Ishikawa (cell line): ENCODE measurements around the gene ITCH.

ENCODE experiments used
- CREB1 ChIP-seq: IDR thresholded peaks from 2 replicates; pipeline ENCODE4 v1.6.1; 2012; ENCODE audit warnings: low read depth
- EGR1 ChIP-seq: IDR thresholded peaks from 2 replicates; pipeline ENCODE4 v1.6.1; 2012
- EP300 ChIP-seq: IDR thresholded peaks from 2 replicates; pipeline ENCODE4 v1.6.1; 2012; ENCODE audit warnings: borderline replicate concordance
- FOXM1 ChIP-seq: IDR thresholded peaks from 2 replicates; pipeline ENCODE4 v1.6.1; 2012; ENCODE audit warnings: low read depth, borderline replicate concordance
- RAD21 ChIP-seq: IDR thresholded peaks from 2 replicates; pipeline ENCODE4 v1.6.1; 2012; ENCODE audit warnings: low read depth
- REST ChIP-seq: IDR thresholded peaks from 2 replicates; pipeline ENCODE4 v1.6.1; 2012; ENCODE audit warnings: low read depth, mild to moderate bottlenecking
- TAF1 ChIP-seq: IDR thresholded peaks from 2 replicates; pipeline ENCODE4 v1.6.1; 2012; ENCODE audit warnings: low read depth, mild to moderate bottlenecking
- TCF12 ChIP-seq: IDR thresholded peaks from 2 replicates; pipeline ENCODE4 v1.6.1; 2012; ENCODE audit warnings: low read depth
- TEAD4 ChIP-seq: IDR thresholded peaks from 2 replicates; pipeline ENCODE4 v1.6.1; 2012
- USF1 ChIP-seq: IDR thresholded peaks from 2 replicates; pipeline ENCODE4 v1.6.1; 2012
- YY1 ChIP-seq: IDR thresholded peaks from 2 replicates; pipeline ENCODE4 v1.6.1; 2012; ENCODE audit warnings: low read depth
- ZBTB7A ChIP-seq: IDR thresholded peaks from 2 replicates; pipeline ENCODE4 v1.6.1; 2012; ENCODE audit warnings: low read depth

GRCh38 chr20:34347571-34347970 is 15.5 kb upstream of the ITCH start:
- TF ChIP-seq CREB1 (no peak), YY1 (no peak), RAD21 (no peak), TCF12 (no peak), EGR1 (no peak), TAF1 (no peak), ZBTB7A (no peak), EP300 (no peak), REST (no peak), FOXM1 (no peak), USF1 (no peak), TEAD4 (no peak)
